ELF-1 (cell line): ENCODE results near the gene MUC5B.

Experiments
- DNase-seq: peaks from one replicate; pipeline ENCODE4 v3.0.0-alpha.2; 2016; ENCODE audit warnings: low read depth, low spot score

Gene MUC5B

GRCh38 chr11:1297011-1297575 lies 74.2 kb downstream of the MUC5B start:
- no peak for DNase-seq

DNA sequence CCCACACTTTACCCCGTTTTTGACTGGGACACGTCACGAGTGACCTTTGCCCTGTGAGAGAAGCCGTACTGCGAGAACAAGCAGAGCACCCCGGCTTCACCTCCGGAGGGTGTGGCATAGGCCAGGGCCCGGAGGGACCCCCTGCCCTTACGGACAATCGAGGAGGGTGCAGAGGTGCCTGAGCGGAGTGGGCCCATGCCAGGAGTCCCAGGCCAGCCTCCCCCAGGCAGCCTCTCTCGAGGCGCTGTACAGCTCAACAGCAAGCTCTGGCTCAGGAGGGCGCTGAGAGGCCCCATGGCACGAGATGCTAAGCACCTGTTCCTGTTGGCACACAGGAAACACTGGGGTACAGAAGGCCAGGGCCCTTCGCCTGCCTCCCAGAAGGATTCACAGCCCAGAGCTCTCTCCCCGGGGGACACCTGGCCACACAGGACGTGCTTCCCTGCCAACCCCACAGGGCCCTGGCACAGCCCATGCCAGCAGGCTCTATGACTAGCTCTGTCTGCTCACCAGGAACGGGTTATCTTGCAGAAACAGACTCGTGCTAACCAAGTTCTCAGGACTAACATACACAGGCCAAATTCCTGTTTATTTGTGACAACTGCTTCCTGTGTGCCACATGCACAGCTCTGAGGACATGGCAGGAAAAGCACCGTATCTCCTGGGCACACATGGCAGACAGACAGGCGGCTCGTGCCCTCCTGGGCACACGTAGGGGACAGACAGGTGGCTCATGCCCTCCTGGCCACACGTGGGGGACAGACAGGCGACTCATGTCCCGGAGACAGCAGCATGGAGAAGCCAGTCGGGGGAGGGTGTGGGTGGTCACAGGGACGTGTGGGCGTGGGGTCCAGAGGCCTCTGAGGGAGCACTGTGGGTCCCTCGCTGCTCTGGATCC lies 75.0 kb downstream of the MUC5B start:
- no peak for DNase-seq

DNA sequence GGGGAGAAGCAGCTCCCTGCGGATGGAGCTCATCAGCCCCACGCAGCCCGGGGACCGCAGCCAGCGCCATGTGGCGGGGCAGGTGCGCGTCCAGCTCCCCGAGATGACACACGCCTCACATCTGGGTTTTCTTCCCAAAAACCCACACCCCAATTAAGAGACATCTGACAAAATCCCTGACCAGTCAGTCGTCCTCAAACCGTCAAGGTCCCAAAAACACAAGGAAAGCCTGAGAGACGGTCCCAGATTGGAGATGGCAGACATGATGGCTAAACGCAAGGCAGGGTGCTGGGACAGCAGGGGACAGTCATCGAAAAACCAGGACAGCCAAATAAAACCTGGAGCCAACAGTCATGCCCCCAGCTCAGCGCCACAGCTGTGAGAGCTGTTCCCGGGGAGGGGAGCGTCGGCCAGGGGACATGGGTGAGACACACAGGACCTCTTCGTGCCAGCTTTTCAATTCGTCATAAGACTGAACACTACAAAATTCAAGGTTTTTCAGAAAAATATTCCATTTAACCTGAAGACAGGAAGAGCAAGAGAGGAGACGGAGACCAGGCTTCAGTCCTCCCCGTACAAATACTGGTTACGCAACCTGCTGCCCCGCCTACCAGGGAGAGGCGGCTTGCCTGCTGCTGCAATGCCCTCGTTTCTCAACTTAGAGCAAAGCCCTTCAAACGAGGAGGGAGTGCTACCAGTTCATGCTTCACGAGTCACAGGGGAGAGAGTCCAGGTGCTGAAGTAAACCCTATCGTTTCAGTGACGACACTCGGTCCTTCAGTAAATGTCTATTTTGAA lies 76.0 kb downstream of the MUC5B start:
- peak; percentile 63 for DNase-seq

DNA sequence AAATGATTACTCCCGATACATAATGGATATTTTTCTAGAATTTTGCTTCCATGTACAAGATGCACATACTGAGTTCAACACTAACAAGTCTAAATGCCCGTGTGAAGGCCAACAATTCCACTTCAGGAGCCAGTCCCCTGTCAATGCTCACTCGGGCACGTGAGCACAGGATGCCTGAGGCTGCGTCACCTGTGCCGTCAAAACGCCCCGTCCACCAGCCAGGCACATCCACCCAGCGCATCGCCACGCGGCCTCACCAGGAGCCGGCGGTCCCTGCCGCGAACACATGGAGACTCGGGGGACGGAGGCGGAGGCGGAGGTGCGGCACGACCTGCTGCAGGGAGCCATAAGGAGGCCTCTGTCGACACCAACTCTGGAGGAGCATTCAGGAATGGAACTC lies 76.8 kb downstream of the MUC5B start:
- peak; percentile 24 for DNase-seq

- DNase-seq = no peak
These were observed 77.3 kb downstream of the MUC5B start for GRCh38 chr11:1300121-1300520.

GRCh38 chr11:1300569-1301187 lies 77.8 kb downstream of the MUC5B start:
- DNase-seq = peak; percentile 1

- peak; percentile 1 for DNase-seq
These were observed 78.5 kb downstream of the MUC5B start for GRCh38 chr11:1301220-1302000.

GRCh38 chr11:1302041-1302460 lies 79.2 kb downstream of the MUC5B start:
- DNase-seq = no peak

DNA sequence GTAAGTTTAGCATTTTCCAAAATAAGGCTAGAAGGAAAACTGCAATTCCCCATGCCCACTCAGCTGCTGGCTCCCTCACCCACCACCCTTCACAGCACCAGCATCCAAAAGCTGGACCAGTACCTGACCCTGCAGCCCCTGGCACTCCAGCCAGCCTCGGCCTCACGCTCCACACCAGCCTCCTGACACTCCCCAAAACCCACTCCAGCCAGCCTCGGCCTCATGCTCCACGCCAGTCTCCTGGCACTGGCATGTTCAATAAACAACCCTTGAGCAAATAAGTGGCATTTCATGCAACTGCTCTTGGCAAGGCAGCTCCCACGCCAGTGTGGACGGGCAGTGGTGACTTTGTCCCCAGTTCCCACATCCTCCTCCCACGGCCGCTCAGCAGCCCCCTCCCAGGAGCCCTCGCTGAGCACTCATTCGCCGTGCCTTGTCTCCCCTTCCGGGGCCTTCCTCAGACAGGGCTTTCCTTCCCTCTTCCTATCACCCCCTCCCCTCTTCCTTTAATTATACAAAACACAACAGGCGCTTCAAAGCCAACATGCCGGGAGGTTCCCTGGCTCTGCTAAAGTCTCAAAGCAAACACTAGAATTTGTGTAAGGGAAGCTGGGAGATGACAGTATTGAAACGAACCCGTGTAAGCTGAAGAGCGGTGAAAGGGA lies 79.7 kb downstream of the MUC5B start:
- peak; percentile 18 for DNase-seq

GRCh38 chr11:1303126-1303821 lies 80.4 kb downstream of the MUC5B start:
- peak; percentile 60 for DNase-seq

DNA sequence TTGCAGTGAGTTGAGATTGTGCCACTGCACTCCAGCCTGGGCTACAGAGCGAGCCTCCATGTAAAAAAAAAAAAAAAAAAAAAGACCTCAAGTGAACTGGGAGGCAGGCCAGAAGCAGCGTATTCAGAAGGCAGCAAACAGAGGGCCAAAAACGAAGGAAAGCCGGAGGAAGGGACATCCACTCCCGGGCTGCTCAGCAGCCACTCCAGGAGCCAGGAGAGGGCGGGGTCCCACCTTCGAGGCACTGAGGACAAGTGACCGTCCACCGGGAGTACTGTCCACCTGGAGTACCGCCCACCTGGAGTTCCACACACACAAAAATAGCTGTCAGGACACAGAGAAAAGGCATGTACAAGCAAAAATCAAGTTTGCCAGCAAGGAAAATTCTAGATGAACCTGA lies 81.1 kb downstream of the MUC5B start:
- DNase-seq = no peak

DNA sequence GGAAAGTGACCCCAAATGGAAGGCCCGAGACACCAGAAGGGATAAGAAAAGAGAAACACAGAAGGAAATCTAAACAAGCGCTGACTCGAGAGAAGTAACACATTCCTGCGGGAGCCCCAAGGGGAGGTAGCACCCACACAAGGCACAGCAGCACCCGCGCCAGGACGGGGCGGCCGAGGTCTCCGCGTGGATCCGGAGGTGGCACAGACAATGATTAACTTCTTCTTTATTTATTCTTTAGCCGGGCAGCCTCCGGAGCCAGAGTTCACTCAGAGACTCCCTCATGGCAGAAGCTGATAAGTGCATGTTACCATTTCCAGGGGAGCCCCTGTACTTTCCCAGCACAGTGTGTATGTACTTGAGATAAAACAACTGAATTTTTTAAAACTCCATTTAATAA lies 81.5 kb downstream of the MUC5B start:
- no peak for DNase-seq

GRCh38 chr11:1305063-1305495 lies 82.2 kb downstream of the MUC5B start:
- no peak for DNase-seq

- no peak for DNase-seq
These were observed 82.7 kb downstream of the MUC5B start for GRCh38 chr11:1305501-1306056.

GRCh38 chr11:1306186-1307162 lies 83.6 kb downstream of the MUC5B start:
- no peak for DNase-seq

DNA sequence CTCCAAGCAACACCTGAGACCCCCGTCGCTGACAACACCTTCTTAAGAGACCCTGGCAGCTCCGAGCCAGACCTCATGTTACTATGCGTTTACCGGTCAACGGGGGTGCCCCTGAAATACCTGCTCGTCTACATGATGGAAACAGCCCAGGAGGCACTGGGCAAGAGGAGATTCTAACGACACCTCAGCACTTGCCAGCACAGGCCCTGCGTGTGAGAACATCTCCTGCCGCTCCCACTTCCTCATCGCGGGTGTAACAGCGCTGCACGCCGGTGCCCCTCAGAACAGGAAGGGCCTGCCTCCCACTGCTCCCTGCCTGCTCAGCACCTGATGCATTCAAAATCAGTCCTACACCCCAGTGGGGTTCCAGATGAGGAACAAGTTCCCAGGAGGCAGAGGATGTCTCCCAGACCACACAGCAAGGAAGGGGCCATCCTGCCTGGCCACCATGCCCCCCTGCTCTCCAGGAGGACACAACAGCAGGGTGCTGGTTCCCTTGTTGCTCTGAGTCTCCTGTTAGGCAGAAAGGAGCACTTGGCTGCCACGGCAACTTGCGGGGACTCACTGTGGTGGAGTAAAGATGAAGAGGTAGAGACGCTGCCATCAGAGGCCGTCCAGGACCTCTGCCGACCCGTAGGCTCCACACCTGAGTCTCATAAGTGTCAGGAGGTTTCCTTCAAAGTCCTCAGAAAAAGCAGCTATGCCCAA lies 84.5 kb downstream of the MUC5B start:
- no peak for DNase-seq

- DNase-seq = no peak
These were observed 85.3 kb downstream of the MUC5B start for GRCh38 chr11:1307998-1308742.
